Mesothelial cell of epicardium (in vitro differentiated cells): ENCODE results near the gene CCL15. TPM values are rescaled to one million over a fixed set of nuclear protein-coding genes. Genes with fewer than 3 reads are reported as not detected.

Experiments used
- DNase-seq, 2 experiments: peaks; one replicate each; pipeline ENCODE4 v3.0.0; 2021; ENCODE audit warnings: low spot score in 2 of 2; ENCODE audit not compliant: unreplicated experiment in 2 of 2
- H3K27ac Mint-ChIP-seq: 2 replicates; pipeline ENCODE4 v1.8.0; 2021; ENCODE audit warnings: mixed read lengths
- H3K27me3 Mint-ChIP-seq: 2 replicates; pipeline ENCODE4 v1.8.0; 2021; ENCODE audit warnings: low read depth, mixed read lengths
- H3K36me3 Mint-ChIP-seq: 2 replicates; pipeline ENCODE4 v1.8.0; 2021; ENCODE audit warnings: mixed read lengths
- H3K4me1 Mint-ChIP-seq: 2 replicates; pipeline ENCODE4 v1.8.0; 2021; ENCODE audit warnings: mixed read lengths
- H3K4me3 Mint-ChIP-seq: 2 replicates; pipeline ENCODE4 v1.8.0; 2021; ENCODE audit warnings: mild to moderate bottlenecking, moderate library complexity, mixed read lengths
- H3K9me3 Mint-ChIP-seq: 2 replicates; pipeline ENCODE4 v1.8.0; 2021; ENCODE audit warnings: mixed read lengths
- CTCF ChIP-seq: fragments of 200-600 bp; sonication (generic); IDR thresholded peaks from one replicate; pipeline ENCODE4 v1.5.0; 2021; ENCODE audit warnings: antibody characterized with exemption; ENCODE audit not compliant: unreplicated experiment
- total RNA-seq: library from RNA; stranded (reverse); gene quantifications from 3 replicates; pipeline ENCODE4 v1.2.1, GENCODE V29; 2021

CCL15 gene, protein sequence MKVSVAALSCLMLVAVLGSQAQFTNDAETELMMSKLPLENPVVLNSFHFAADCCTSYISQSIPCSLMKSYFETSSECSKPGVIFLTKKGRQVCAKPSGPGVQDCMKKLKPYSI
- not detected in 3 replicates for total RNA-seq

DNA sequence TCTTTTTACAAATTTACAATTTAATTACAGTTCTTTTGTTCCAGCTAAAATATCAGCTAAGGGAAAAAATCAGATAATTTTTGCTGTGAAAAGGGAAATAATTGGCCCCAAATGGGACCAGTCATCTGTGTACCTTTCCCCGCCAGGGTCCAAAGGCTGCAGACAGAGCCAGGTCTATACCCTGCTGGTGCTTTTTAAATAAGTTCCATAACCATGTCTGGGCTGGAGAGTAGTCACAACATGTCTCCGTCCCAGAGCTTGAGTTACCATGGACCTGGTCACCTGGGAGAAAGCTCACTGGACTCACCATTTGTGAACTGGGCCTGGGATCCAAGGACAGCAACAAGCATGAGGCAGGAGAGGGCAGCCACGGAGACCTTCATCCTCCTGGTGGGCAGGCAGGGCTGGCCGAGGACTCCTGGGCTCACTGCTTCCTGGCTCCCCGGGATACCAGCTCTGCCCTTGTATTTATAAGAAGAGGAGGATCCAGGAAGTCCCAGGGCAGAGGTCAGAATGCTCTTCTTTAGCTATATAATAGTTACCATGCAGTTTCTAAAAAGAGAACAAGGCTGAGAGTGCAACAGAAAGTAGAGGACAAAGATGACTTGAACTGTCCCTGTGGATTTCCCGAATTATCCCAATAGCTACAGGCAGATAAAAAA, at the start of gene CCL15:
CCL15 (minus strand) TSS at position 444 of the 662 bp plus-strand sequence; CDS start at position 383, 61 bp downstream.
- H3K27ac Mint-ChIP-seq, result no peak within 1 kb of the TSS
- H3K4me3 Mint-ChIP-seq, result no peak within 1 kb of the TSS
- H3K9me3 Mint-ChIP-seq, result no peaks in the 10 kb centered on the region

GRCh38 chr17:36049643-36050042, 48.3 kb upstream of the CCL15 start:
- Mint-ChIP-seq H3K36me3 (no peaks in the 10 kb centered on the region), H3K27ac (no peak overlapping the region), H3K9me3 (peaks cover 51% of the 10 kb centered on the region), H3K4me1 (no peaks in the 10 kb centered on the region), H3K27me3 (peaks cover 37% of the 10 kb centered on the region), H3K4me3 (no peak overlapping the region)
- no peak for DNase-seq
- no peak for TF ChIP-seq CTCF

More for the DNA sequence above, at the start of gene CCL15:
- peaks cover 28% of the 10 kb centered on the region for H3K27me3 Mint-ChIP-seq
- H3K36me3 Mint-ChIP-seq, result no peaks in the 10 kb centered on the region
- TF ChIP-seq CTCF, result no peak
- H3K4me1 Mint-ChIP-seq, result no peaks in the 10 kb centered on the region
- DNase-seq, result peak in 1 of 2 experiments; percentile 2

- H3K4me1 Mint-ChIP-seq, result no peaks in the 10 kb centered on the region
- H3K9me3 Mint-ChIP-seq, result peaks cover 58% of the 10 kb centered on the region
- TF ChIP-seq CTCF, result no peak
- H3K27ac Mint-ChIP-seq, result no peak overlapping the region
- peaks cover 35% of the 10 kb centered on the region for H3K27me3 Mint-ChIP-seq
- no peak for DNase-seq
- no peak overlapping the region for H3K4me3 Mint-ChIP-seq
- H3K36me3 Mint-ChIP-seq, result no peaks in the 10 kb centered on the region
Measured at GRCh38 chr17:36048066-36048465, 46.7 kb upstream of the CCL15 start.

DNA sequence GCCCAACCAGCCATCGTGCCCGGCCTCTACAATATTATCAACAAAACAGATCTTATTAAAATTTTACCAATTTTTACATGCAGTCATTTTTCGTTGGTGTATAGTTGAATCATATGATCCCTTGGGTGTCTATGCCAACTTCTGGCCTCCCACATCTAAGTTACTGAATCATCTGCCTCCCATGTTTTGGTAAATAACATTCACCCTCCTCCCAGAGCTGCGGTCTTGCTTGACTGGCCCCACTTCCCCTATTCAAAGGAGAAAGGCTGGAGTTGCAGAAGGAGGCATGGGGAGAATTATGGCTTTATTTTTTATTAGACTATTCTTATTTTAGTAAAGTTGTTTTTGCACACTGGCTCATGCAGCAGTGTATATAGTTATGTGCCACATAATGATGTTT, 34.9 kb upstream of the CCL15 start:
- Mint-ChIP-seq H3K4me3 (no peak overlapping the region), H3K36me3 (no peaks in the 10 kb centered on the region), H3K9me3 (no peaks in the 10 kb centered on the region), H3K4me1 (no peaks in the 10 kb centered on the region), H3K27ac (no peak overlapping the region), H3K27me3 (peaks cover 21% of the 10 kb centered on the region)
- DNase-seq, result no peak
- TF ChIP-seq CTCF, result no peak

- Mint-ChIP-seq H3K4me1 (peaks cover 17% of the 10 kb centered on the region), H3K36me3 (no peaks in the 10 kb centered on the region), H3K27ac (no peak overlapping the region), H3K9me3 (no peaks in the 10 kb centered on the region), H3K27me3 (peaks cover 12% of the 10 kb centered on the region), H3K4me3 (no peak overlapping the region)
- no peak for DNase-seq
- no peak for TF ChIP-seq CTCF
Measured at GRCh38 chr17:36034127-36034526, 32.8 kb upstream of the CCL15 start.
